Inferior parietal cortex (tissue), 1 donor: ENCODE measurements around the gene YY1AP1.
"Not testable (repeated sequence)": the region's sequence is repeated elsewhere in the genome, so short reads cannot be mapped to it uniquely, and the experiment has no call there.

Experiments
- DNase-seq: peaks from one replicate; pipeline ENCODE4 v3.0.0-alpha.2; 2016; ENCODE audit errors: extremely low spot score

The YY1AP1 gene

DNA sequence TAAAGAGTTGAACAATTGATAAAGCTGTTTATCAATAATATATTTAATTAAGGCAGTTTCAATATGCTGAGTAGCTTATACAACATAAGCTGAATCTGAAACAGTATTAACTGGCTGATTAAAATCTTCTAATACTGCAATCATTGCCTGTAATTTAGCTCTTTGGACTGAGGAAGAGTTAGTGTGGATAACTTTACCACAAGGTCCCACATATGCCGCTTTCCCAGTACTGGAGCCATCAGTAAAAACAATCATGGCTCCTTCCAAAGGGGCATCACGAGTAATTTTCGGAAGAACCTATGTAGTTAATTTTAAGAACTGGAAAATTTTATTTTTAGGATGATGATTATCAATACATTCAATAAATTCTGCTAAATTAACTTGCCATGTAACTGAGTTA is 7.0 kb upstream of the YY1AP1 start:
- no peak for DNase-seq

GRCh38 chr1:155695072-155695471 is 6.5 kb upstream of the YY1AP1 start:
- DNase-seq = no peak

GRCh38 chr1:155694167-155694566 is 5.6 kb upstream of the YY1AP1 start:
- DNase-seq = no peak

GRCh38 chr1:155691992-155692528 is 3.5 kb upstream of the YY1AP1 start:
- peak; percentile 11 for DNase-seq

GRCh38 chr1:155689081-155689607 is 570 bp upstream of the YY1AP1 start, which contains the start of gene DAP3:
Gene DAP3, plus strand, starts transcription at chr1:155689091. Its CDS starts 20,689 bp downstream, at chr1:155709780.
- DNase-seq = not testable (repeated sequence)

GRCh38 chr1:155687705-155688323 is 760 bp downstream of the YY1AP1 start:
- not testable (repeated sequence) for DNase-seq

DNA sequence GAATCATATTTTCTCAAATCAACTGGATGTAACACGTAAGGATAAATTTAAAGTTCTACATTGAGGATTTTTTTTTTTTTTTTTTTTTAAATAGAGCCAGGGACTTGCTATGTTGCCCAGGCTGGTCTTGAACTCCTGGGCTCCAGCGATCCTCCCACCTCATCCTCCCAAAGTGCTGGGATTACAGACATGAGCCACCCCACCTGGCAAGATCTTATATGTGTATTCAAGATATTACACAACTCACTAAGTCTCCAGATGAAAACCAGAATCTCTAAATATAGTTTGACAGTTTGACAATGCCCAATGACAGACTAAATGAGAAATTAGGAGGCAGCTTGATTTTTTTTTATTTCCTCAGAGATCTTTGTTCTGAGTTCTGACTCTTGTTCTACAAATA is 6.8 kb downstream of the YY1AP1 start:
- no peak for DNase-seq

DNA sequence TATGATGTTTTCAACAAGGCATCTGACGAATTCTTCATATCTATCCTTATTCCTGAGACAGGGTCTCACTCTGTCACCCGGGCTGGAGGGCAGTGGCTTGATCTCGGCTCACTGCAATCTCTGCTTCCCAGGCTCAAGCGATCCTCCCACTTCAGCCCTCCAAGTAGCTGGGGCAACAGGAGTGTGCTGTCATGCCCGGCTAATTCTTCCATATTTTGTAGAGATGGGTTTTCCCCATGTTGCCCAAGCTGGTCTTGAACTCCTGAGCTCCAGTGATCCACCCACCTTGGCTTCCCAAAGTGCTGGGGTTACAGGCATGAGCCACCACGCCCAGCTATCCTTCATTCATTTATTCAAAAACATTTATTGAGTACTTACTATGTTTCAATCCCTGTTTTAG is 8.0 kb downstream of the YY1AP1 start:
- DNase-seq = no peak

GRCh38 chr1:155678992-155679391 is 9.6 kb downstream of the YY1AP1 start:
- not testable (repeated sequence) for DNase-seq

DNA sequence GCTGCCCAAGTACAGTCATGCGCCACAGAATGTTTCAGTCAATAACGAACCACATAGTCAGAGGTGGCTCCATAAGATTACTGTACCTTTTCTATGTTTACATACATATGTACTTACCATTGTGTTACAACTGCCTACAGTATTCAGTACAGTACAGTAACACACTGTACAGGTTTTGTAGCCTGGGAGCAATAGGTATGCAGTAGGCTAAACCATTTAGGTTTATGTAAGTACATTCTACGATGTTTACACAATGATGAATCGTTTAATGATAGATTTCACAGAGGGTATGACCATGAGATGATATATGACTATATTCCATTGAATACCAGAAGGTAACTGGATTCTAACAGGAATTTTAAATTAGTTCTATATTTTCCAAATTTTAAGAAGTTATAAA is 10.5 kb downstream of the YY1AP1 start:
- no peak for DNase-seq

DNA sequence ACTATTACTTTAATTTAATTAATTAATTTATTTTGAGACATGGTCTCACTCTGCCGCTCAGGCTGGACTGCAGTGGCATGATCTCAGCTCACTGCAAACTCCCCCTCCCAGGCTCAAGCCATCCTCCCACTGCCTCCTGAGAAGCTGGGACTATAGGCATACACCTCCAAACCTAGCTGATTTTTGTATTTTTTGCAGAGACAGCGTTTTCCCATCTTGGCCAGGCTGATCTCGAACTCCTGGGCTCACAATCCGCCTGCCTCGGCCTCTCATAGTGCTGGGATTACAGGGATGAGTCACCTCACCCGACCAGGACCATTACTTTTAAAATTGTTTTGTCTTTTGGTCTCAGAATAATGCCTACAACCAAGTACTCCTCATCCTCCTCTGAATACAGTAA is 15.6 kb downstream of the YY1AP1 start:
- DNase-seq = no peak

DNA sequence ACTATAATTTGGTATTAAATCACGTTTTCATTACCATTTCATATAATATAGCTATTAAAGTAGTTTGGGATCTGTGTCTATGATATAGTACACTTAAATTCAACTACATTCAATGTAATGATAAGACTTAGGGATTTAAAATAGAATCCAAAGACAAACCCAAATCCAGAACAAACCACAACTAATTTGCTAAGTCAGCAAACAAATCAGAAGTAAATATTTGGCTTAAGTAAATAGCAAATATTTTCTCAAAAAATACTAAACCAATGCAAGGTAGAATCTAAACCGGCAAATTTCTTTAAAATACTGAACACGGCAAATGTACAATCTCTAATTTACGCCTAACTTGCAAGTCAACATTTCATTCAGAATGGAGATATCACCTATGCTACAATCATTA is 16.8 kb downstream of the YY1AP1 start:
- no peak for DNase-seq

DNA sequence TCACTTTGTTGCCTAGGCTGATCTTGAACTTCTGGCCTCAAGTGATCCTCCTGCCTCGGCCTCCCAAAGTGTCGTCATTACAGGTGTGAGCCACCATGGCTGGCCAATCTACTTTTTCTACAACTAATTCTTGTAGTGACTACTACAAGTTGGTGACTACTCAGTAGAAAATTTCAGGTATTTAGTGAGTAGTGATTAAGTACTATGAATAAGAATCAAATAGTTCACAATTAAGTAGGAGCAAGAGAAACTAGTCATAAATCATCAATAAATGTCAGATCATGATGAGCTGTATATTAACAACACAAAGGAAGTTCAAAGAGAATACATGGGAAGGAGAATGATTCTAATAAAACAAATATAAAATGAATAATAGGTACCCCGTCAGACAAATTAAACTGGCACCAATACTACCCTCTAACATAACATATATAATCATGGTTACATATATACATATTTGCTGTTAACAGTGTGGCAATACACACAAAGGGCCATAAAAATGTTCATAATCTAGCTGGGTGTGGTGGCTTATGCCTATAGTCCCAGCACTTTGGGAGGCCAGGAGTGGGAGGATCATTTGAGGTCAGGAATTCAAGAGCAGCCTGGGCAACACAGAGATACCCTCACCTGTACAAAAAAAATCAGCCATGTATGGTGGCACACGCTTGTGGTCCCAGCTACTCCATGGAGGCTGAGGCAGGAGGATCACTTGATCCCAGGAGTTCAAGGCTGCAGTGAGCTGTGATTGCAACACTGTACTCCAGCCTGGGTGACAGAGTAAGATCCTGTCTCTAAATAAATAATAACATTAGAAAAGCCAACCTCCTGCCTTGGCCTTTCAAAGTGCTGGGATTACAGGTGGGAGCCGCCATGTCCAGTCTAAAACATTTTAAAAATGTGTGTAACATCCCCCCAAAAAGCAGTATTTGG is 19.1 kb downstream of the YY1AP1 start:
- no peak for DNase-seq

GRCh38 chr1:155661239-155661638 is 27.3 kb downstream of the YY1AP1 start:
- DNase-seq = not testable (repeated sequence)

DNA sequence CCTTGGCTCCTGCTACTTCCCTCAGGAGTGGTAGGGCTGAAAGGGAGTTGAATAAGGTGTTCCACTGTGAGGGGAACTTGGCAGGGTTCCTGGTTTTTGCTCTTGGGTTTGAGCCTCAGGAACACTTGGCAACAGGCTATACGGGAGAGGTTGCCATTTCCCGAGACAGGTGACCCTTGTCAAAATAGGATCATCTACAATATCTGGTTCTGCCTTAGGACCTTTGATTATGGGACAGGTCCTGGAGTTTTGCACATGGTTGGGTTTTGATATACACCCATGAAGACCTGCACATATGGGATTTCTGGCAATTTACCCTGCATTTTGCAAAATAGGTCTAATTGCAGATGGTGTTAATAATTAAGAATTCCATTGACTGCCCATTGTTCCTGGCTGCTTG is 31.1 kb downstream of the YY1AP1 start:
- no peak for DNase-seq

DNA sequence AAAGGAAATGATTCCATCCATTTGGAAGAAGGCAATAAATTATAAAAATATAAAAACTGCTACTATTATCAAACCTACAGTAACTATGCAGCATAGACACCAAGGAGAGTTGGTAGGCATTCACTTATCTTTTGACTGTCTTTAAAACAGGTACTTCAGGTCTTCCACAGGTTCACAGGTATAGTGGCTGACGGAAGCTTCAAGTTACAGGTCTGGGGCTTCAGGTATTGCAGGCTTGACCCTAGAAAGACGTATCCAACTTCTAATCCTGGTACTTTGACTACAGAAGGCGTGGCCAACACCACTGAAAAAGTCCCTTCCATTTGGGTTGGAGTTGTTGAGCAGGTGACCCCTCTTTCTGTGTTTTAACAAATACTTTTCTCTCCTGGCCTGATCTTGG is 35.6 kb downstream of the YY1AP1 start:
- DNase-seq = no peak

- DNase-seq = no peak
Observed at GRCh38 chr1:155651861-155652661, 36.5 kb downstream of the YY1AP1 start.

DNA sequence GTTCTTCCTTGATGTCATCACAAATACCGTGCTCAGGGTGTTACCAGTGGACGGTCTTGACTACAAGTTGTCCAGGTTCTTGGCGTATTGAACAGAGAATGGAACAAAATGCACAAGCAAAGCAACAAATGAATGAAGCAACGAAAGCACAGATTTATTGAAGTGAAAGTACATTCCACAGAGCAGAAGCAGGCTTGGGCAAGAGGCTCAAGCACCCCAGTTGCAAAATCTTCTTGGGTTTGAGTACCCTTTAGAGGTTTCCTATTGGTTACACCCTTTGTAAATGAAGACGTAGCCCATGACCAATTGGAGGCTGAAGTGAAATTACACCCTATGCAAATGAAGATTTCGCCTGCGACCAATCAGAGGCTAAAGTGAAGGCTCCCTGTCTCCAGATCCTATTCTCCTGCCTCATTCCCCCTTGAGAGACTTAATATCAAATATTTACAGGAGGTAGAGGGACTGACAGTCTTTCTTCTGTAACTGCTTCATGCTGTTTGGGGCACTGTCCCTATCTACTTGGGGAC is 38.3 kb downstream of the YY1AP1 start:
- DNase-seq = no peak

DNA sequence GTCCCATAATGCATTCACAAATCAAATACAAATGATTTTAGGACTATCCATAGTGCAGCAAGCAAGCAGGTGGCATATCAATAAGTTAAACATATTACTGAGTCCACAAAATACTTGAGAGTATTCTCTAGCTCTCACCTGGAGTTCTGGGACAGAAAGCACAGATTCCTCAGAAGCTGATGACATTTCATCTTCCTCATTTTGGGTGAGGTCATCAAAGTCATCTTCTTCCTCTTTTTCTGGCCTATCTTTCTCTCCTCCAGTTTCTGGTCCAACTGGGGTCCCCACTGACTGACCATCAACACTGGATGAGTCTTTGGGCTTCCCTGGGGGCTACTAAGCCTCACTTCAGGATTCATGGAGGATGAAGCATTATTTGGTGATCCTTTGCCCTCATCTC is 38.9 kb downstream of the YY1AP1 start:
- no peak for DNase-seq

- DNase-seq = peak; percentile 51
Observed at GRCh38 chr1:155648207-155649147, 40.1 kb downstream of the YY1AP1 start.
